GM21528 (cell line): ENCODE measurements around the gene CFAP300.
A peak's percentile ranks its signal among the peaks of the same experiment; 100 is the strongest.

ENCODE experiments used
- ATAC-seq: cut with Tn5 transposase; IDR thresholded peaks from one replicate; pipeline ENCODE4 v1.9.1; 2021; ENCODE audit warnings: mild to moderate bottlenecking, moderate library complexity; ENCODE audit not compliant: unreplicated experiment, low FRiP score

Gene CFAP300

DNA sequence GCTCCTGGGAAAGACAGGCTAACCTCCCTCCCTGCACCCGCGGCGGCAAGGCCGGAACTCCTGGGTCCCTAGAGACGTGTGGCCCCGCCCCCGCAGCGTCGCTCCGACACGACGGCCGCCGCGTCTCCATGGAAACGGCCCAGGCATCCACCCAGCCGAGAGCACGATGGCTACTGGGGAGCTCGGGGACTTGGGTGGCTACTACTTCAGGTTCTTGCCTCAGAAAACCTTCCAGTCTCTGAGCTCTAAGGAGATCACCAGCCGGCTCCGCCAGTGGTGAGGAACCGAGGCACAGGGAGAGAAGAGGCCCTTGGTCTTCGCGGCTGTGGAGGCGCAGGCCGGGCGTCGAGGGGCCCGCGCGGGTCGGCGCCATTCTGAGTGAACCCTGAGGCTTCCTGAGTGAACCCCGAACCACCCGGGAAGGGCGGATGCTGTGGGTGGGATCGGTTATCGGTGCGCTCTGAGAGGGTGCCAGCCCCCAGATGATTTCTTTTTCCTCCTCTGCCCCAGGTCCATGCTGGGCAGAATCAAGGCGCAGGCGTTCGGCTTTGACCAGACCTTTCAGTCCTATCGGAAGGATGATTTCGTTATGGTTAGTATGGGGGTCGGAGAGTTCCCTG is at the start of gene CFAP300:
TSS of gene CFAP300 (plus strand) at position 133 of the 620 bp plus-strand sequence. CDS start at position 167, 34 bp downstream.
- ATAC-seq, result no peak

GRCh38 chr11:102001657-102002338 is 45.4 kb upstream of the CFAP300 start:
- no peak for ATAC-seq

- ATAC-seq, result no peak
Measured at GRCh38 chr11:102004220-102004619, 43.0 kb upstream of the CFAP300 start.

GRCh38 chr11:102005306-102005705 is 41.9 kb upstream of the CFAP300 start:
- ATAC-seq, result no peak

- no peak for ATAC-seq
Measured at GRCh38 chr11:102006835-102007566, 40.2 kb upstream of the CFAP300 start.

GRCh38 chr11:102007567-102008437 is 39.4 kb upstream of the CFAP300 start:
- peak; percentile 74 for ATAC-seq

- ATAC-seq, result no peak
Measured at GRCh38 chr11:102010776-102011494, 36.3 kb upstream of the CFAP300 start.

GRCh38 chr11:102012946-102013345 is 34.3 kb upstream of the CFAP300 start:
- ATAC-seq, result no peak

GRCh38 chr11:102014756-102015155 is 32.5 kb upstream of the CFAP300 start:
- ATAC-seq, result no peak

- ATAC-seq, result no peak
Measured at GRCh38 chr11:102017026-102017425, 30.2 kb upstream of the CFAP300 start.

DNA sequence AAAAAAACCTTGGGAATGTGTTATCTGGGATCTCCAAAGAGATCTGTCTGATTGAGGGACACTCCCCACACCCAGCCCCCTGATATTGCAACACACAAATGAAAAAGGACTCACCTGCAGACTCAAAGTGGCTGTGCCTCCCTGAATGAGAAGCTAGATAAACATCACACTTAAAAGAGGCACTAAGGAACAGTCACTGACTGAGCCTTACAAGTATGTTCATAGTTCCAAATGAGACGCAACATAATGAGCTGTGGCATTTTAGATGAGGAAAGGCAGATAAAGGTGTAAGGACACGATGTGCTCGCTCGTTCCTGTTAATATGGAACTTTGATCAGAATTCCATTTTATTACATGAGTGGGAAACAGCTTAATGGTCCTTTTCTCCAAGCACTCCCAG is 21.0 kb upstream of the CFAP300 start:
- ATAC-seq, result no peak

DNA sequence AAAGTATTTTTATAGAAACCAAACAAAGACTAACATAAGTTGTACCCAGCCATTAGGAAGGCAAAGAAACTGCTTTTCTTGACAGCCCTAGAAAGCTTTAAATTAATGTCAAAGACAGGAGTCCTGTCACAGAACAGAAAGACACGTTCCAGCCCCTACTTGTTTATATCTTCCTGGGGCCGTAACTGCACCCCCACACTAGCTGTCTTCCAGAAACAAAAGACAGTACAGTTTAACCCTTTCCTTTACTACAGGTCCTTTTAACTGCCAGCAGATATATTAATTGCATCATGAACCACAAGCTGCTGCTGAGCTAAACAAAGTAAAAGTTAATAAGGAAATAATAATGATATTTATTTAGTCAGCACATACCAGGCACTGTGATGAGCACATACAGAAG is 20.3 kb upstream of the CFAP300 start:
- ATAC-seq, result no peak

DNA sequence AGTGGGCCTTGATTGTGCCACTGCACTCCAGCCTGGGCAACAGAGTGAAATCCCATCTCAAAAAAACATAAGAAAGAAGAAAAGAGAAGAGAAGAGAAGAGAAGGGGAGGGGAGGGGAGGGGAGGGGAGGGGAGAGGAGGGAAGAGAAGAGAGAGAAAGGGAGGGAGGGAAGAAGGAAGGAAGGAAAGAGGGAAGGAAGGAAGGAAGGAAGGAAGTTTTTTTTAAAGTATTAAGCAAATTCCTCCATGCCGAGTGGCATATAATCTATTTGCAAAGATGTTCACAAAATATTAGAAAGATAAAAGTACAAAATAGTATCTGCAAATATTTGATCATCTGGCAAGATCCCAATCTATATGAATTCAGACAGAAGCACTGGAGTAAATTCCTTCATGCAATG is 10.5 kb upstream of the CFAP300 start:
- ATAC-seq, result no peak

DNA sequence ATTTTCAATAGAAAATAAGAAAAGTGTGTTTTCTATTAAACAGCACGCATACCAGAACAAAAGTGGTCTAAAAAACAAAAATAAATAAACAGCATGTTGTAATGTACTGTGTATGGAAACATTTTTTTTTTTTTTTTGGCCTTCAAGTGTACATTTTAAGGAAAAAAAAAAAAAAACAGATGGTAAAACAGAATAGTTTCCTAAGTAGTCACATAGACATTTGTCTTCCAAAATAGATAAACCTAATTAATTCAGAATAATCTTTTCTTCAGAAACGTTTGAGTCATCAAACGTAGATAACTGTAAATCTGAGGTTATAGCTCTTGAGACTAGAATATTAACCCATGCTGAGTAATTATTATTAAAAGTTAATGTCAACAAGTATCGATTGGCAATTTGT is 396 bp upstream of the CFAP300 start:
- no peak for ATAC-seq

- no peak for ATAC-seq
Measured at GRCh38 chr11:102050927-102051575, 3.8 kb downstream of the CFAP300 start.

- ATAC-seq, result no peak
Measured at GRCh38 chr11:102061276-102061675, 14.0 kb downstream of the CFAP300 start.

GRCh38 chr11:102062106-102062505 is 14.9 kb downstream of the CFAP300 start:
- ATAC-seq, result no peak

- ATAC-seq, result no peak
Measured at GRCh38 chr11:102064316-102064715, 17.1 kb downstream of the CFAP300 start.

DNA sequence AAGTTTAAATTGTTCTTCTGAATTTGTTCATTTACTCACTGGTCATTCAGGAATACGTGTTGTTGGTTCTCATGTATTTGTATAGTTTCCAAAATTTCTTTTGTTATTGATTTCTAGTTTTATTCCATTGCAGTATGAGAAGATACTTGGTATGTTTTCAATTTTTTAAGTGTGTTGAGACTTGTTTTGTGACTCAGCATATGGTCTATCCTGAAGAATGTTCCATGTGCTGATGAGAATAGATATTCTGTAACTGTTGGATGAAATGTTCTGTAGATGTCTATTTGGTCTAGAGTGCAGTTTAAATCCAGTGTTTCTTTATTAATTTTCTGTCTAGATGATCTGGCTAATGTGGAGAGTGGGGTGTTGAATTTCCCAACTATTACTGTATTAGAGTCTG is 23.5 kb downstream of the CFAP300 start:
- ATAC-seq, result no peak
